ENCODE results near the gene SALL4.
"Not testable (repeated sequence)": the region's sequence is repeated elsewhere in the genome, so short reads cannot be mapped to it uniquely, and the experiment has no call there.

SALL4 gene

DNA sequence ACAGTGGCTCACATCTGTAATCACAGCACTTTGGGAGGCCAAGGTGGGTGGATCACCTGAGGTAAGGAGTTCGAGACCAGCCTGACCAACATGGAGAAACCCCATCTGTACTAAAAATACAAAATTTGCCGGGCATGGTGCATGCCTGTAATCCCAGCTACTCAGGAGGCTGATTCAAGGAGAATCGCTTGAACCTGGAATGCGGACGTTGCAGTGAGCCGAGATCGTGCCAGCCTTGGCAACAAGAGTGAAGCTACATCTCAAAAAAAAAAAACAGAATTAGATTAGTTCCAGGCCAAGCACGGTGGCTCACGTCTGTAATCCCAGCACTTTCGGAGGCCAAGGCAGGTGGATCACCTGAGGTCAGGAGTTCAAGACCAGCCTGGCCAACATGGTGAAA lies 36.9 kb downstream of the SALL4 start:
- DNase-seq (ENCODE audit: low spot score), result not testable (repeated sequence)

DNA sequence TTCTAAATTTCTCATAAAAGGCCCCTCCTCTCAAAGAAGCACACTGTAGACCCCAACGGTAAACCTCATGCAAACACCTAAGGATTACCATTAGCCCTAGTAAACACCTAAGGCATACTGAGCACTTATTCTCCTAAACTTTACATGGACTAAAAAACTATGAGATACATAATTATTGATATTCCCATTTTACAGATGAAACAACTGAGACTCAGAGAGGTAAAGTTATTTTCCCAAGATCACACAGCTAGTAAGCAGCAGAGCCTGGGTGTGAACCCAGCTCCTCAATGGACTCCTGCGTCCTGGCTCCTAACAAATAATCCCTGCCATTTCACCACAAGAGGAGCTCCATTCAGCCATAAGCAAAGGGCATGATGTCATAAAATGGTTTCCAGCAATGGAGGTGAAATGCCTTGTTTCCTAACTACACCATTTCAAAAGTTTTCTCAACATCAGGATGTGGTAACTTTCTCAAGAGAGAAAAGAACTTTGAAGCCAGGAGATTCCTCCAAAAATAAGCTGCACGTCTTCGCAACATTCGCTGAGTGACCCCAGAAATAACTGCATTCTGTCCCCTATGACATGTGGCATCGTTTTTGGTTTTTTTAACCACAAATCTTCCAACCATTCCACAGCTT lies 38.2 kb downstream of the SALL4 start:
- DNase-seq (ENCODE audit: low spot score), result no peak

DNA sequence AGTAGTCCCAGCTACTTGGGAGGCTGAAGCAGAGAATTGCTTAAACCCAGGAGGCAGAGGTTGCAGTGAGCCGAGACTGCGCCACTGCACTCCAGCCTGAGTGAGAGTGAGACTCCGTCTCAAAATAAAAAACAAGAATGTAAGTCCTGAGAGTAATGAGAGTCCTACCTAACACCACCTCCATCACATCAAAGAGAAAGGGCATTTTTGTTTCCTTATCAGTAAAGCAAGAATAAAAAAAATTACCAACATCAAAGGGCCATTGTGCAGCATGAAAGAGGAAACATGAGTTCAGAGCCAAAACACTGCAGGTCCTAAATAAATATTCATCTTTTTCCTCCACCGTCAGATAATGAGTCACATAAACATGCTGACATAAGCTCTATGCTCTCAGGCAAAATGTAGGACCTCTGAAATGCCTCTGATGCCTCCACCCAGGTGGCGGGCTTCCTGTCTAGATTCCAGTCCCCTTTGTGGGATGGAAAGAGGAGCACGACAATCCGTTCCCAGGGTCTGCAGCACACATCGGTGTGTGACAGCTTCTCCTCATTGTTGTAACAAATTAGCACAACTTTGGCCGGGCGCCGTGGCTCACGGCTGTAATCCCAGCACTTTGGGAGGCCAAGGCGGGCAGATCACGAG lies 41.3 kb downstream of the SALL4 start:
- DNase-seq (ENCODE audit: low spot score), result no peak

DNA sequence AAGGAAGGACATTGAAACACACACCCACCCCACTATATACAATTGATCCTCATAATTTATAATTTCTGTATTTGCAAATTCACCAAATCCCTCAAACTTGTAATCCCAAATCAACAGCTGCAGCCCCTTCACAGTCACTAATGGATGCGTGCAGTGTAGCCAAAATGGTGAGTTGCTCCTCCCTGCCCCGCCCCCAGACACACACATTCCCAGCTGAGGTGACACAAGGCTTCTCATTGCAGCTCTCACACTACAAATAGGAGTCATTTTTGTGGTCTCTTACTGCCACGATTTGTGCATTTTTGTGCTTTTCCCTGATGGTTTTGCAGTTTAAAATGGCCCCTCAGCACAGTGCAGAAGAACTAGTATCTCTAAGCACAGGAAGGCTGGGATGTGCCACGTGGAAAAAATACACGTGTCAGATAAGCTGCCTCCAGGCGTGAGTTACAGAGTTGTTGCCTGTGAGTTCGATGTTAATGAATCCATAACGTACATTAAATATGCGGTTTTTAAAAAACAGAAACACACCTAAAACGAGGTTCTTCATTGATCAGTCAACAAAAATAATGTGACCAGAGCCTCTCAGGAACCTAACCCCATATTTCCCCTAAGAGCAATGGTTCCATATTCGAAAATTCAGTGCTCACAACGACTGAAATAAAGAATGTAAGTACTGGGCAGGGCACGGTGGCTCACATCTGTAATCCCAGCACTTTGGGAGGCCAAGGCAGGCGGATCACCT lies 42.4 kb downstream of the SALL4 start:
- DNase-seq (ENCODE audit: low spot score), result no peak

DNA sequence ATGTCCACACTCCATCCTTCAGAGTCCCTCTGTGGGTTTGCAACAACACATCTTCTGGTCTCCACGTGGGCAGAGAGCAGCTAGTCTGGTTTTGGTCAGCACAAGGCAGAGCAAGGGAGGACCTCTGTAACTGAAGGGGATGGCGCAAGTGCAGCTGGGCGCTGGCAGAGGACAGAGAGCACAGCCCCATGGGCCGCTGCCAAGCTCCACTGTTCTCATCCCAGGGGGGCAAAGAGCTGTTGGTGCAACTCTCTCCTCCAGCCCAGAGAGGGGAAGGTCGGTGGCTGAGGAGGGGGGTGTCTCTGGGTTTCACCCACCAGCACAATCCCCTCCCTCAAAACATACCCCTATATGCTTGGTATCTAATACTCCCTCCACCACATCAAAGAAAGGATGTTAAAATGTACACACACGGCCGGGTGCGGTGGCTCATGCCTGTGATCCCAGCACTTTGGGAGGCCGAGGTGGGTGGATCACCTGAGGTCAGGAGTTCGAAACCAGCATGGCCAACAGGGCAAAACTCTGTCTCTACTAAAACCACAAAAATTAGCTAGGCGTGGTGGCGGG lies 43.3 kb downstream of the SALL4 start:
- DNase-seq (ENCODE audit: low spot score), result peak; percentile 83

DNA sequence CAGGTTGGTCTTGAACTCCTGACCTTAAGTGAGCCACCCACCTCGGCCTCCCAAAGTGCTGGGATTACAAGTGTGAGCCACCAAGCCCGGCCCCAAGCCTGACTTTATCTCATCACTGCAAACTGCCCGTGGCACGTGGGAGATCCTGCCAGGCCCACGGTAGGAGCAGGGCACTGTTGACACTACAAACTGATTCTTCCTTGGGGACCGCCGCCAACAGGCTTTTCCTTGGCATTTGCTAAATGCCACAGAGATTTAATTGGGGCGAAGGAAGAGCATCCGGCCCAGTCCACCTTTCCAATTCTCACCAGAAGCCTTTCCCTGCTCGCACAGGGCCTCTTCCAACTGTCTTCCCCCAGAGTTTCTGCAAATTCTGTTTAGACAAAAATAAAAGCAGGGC lies 45.1 kb downstream of the SALL4 start:
- DNase-seq (ENCODE audit: low spot score), result no peak

DNA sequence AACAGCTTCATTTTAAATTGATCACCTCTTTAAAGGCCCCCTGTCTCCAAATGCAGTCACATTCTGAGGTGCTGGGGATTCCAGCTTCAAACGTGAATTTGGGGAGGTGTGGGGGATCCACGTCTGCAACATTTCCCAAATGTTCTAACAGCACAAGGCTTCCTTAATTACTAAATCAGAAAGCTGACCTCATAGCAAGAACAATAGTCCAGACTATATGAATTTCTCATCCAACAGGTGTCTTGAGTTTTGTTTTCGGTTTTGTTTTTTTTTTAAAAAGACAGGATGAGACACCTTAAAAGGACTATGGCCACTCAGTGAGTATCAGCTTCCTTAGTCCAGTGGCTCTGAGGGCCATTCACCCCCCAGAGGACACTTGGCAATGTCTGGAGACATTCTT lies 45.7 kb downstream of the SALL4 start:
- DNase-seq (ENCODE audit: low spot score), result no peak

DNA sequence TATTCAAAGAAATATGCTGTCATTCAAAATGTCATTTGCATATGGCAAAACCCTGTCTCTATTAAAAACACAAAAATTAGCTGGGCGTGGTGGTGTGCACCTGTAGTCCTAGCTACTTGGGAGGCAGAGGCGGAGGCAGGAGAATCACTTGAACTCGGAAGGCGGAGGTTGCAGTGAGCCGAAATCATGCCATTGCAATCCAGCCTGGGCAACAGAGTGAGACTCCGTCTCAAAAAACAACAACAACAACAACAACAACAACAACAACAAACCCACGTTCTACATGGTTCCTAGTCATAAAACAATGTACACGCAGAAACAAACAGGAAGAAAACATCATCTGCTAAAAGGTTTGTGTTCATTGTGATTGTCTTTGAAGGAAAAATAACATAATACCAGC lies 49.1 kb downstream of the SALL4 start:
- DNase-seq (ENCODE audit: low spot score), result not testable (repeated sequence)

DNA sequence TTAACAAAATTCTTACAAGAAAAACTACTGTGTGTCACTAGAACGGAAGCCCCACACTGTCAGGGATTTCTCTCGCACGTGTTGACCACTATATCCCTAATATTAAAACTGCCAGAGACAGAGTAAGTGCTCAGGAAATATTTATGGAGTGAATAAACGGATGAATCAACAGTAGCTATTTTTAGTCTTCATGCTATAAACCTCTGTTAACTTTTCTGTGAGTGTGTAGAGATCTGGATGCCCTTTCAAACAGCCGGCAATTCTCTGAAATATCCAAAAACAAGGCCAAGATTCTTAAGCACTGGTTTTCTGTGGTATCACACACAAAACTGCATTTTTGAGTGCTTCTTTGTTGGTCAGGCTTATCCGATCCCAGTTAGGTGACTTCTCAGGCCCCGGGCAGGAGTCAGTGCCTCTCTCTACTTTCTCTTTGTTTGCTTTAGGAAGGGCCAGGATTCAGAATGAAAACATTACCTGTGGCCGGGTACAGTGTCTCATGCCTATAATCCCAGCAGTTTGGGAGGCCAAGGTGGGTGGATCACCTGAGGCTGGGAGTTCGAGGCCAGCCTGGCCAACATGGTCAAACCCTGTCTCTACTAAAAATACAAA lies 49.9 kb downstream of the SALL4 start:
- DNase-seq (ENCODE audit: low spot score), result no peak

DNA sequence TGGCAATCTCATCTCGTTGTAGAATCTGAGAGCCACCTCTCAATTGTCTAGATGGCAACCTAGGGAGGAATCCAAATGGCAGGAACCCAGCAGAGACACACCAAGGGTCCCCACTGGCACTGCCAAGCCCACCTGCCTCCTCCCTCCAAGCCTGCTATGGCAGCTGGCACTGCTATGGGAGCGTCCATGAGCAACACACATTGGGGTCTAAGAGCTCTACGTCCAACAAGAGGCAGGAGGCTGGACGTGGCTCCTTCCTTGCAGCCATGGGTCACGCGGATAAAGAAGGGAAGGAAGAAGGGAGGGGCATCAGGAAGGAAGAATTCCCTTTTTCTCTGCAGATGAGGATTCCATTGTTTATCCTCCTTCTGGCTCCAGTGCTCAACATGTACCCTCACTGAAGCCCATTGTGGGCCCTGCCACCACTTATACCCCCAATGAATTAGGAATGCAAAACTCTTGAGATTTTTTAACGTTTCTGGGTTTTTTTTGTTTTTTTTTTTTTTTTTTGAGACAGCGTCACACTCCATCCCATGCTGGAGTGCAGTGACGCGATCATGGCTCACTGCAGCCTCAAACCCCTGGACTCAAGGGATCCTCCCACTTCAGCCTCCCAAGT lies 51.4 kb downstream of the SALL4 start:
- no peak for DNase-seq (ENCODE audit: low spot score)

DNA sequence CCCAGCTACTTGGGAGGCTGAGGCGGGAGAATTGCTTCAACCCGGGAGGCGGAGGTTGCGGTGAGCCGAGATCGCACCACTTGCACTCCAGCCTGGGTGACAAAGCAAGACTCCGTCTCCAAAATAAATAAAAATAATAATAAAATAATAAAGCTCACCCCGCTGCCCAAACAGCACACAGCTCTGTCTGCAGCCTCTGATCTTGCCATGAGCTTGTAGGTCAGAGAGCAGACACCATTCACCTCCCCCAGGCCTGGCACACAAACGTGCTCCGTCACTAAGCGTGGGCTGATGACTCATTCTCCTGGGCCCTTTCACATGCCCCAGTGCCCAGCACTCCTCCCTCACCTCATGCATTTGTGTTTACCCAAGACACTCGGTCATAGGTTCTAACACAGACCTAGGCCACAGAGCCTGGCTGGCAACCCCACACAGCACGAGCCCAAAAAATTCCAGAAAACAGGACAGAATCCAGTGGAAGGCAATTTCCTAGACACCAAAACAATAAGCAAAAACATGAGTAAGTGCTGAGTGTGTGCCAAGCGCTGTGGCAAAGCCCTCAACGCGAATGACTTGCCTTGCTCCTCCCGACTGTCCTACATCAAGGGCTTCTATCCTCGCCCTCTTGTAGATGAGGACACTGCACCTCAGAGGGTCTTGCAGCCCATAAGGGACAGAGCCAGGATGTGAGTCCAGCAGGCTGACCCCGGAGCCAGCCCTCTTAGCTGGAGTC lies 52.1 kb downstream of the SALL4 start:
- DNase-seq (ENCODE audit: low spot score), result no peak

DNA sequence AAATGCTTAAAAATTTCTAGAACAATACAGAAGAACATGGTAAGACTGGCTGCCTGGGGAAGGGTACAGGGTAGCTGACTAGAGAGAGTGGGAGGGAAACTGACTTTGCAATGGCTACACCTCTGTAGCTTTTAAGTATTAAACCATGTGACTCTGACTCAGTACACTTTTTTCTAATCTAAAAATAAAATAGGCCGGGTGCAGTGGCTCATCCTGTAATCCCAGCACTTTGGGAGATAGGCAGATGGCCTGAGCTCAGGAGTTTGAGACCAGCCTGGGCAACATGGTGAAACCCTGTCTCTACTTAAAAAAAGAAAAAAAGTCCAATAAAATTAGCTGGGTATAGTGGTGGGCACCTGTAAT lies 52.7 kb downstream of the SALL4 start:
- no peak for DNase-seq (ENCODE audit: low spot score)

DNA sequence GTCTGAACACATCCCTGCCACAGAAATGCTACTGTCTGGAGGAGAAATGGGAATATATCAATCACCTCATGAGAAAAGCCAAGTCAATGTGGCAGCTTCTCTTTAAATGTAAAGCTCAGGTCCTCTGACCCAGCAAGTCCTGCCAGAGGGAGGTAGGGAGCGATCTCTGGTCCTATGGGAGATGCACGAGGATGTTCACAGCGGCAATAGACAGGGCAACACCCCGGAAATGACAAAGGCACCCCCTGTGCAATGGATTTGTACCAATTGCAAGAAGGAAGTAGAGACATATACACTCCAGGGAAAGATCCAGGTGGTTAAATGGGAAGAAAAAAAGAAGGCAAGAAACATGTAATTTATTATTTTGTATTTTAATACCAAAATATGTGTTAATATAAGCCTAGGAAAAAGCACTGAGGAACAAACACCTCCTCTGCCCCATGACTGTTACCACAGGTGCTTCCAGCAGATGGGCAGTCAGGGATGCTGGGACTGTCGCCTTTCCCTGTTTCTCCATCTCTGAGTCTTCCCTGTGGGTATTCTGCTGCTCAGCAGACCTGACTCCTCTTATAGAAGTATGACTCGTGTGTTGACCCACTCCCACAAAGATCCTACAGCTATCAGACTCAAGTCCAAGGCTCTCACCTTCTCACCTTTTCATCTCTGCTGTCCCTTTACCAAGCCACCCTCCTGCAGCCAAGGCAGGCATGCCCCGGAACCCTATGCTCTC lies 55.0 kb downstream of the SALL4 start:
- DNase-seq (ENCODE audit: low spot score), result no peak

DNA sequence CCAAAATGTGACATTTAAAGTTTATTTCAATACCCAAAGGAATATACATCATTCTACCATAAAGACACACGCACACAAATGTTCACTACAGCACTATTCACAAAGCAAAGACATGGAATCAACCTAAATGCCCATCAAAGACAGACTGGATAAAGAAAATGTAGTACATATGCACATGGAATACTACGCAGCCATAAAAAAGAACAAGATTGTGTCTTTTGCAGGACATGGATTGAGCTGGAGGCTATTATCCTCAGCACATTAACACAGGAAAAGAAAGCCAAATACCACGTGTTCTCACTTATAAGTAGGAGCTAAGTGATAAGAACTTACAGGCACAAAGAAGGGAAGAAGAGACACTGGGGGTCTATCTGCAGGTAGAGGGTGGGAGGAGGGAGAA lies 56.5 kb downstream of the SALL4 start:
- DNase-seq (ENCODE audit: low spot score), result no peak

DNA sequence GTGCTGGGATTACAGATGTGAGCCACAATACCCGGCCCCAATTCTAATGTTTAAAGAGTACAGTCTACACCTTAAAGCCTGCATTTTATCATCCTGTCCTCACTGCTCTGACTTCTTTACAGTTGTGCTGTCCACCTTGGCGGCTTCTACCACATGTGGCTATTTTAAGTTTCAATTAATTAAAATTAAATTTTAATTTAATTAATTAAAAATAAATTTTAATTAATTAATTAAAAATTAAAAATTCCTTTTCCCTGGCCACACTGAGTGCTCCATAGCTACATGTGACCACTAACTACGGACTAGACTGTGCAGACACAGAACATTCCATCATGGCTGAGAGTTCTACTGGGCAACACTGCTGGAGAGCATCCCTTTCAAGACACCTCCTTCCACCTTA lies 61.5 kb downstream of the SALL4 start:
- no peak for DNase-seq (ENCODE audit: low spot score)

DNA sequence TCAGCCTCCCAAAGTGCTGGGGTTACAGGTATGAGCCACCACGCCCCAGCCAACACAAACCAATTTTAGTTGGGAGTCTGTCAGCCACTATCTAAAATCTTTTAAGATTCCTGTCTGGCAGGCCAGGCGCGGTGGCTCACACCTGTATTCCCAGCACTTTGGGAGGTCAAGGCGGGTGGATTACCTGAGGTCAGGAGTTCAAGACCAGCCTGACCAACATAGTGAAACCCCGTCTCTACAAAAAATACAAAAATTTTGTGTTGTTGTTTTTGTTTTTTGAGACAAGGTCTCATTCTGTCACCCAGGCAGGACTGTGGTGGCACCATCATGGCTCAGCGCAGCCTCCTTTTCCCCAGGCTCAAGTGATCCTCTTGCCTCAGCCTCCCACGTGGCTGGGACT lies 62.0 kb downstream of the SALL4 start:
- not testable (repeated sequence) for DNase-seq (ENCODE audit: low spot score)

DNA sequence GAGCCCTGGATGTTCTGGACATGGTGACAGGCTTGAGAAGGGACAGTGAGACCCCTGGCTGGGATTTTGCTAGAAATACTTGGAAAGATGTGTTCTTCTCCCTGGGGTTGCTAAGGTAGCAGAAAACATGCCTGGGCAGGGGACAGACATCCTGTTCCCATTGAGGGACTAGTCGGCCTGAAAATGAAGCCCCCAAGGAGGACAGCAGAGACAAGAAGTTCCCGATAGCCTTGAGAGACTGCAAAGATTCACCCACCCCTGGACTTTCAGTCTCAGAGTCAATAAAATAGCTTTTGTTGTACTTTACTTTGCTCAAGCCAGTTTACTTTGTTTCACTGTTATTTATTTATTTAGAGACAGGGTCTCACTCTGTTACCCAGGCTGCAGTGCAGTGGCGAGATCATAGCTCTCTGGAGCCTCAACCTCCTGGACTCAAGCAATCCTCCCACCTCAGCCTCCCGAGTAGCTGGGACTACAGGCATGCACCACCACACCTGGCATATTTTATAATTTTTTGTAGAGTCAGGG lies 62.5 kb downstream of the SALL4 start:
- no peak for DNase-seq (ENCODE audit: low spot score)

DNA sequence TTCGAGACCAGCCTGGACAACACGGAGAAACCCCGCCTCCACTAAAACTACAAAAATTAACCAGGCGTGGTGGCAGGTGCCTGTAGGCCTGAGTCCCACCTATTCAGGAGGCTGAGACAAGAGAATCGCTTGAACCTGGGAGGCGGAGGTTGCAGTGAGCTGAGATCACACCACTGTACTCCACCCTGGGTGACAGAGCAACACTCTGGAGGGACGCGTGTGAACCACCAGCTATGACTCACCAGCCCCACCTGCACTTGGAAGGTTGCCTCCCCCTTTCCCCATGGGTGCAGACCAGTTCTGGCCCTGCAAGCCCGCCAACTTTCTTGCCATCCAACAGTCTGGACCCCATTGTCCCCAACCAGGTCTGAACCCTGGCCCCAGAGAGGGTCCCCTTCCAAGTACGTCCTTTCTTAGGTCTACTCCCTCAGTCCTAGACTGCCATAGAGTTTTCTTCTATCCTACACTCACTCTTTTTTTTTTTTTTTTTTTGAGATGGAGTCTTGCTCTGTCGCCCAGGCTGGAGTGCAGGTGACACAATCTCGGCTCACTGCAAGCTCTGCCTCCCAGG lies 63.4 kb downstream of the SALL4 start:
- DNase-seq (ENCODE audit: low spot score), result no peak

DNA sequence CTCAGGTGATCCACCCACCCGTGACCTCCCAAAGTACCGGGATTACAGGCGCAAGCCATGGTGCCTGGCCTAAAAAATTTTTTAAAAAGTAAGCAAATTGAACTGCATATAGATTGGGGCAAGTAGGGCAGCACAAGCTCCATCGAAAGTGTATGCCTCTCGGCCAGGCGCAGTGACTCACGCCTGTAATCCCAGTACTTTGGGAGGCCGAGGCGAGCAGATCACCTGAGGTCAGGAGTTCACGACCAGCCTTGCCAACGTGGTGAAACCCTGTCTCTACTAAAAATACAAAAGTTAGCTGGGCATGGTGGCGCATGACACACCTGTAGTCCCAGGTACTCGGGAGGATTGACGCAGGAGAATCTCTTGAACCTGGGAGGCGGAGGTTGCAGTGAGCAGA lies 64.1 kb downstream of the SALL4 start:
- not testable (repeated sequence) for DNase-seq (ENCODE audit: low spot score)

DNA sequence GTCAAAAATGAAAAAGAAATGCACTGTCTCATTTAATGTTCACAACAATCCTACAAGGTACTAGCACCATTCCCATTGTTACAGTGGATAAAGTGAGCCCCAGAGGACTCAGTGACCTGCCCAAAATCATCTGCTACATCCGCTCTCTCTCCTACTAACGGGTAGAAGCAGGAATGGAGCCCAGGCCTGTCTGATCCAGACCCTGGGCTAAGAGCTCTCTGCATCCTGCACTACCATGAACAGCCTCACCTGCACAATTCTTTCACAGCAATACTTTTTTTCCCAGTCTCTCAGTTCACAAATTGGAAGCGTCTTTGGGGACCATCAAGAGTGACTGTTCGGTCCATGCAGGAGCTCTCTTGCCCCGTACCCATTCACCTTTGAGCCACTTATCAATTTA lies 65.4 kb downstream of the SALL4 start:
- DNase-seq (ENCODE audit: low spot score), result no peak
